ENCODE results near the gene GDF10.

The GDF10 gene

GRCh38 chr10:47318706-47319105, 18.7 kb downstream of the GDF10 start:
- no peak for DNase-seq

GRCh38 chr10:47319784-47320183, 19.8 kb downstream of the GDF10 start:
- no peak for DNase-seq

GRCh38 chr10:47320812-47321211, 20.8 kb downstream of the GDF10 start:
- DNase-seq = no peak

- no peak for DNase-seq
These were observed 21.7 kb downstream of the GDF10 start for GRCh38 chr10:47321521-47322195.

- DNase-seq = no peak
These were observed 22.5 kb downstream of the GDF10 start, which contains the start of gene GDF2 for GRCh38 chr10:47322300-47323061. TSS of gene GDF2 (plus strand) at chr10:47322454. CDS start at chr10:47322669, 215 bp downstream.

GRCh38 chr10:47323087-47323486, 23.1 kb downstream of the GDF10 start:
- no peak for DNase-seq

GRCh38 chr10:47323636-47324296, 23.8 kb downstream of the GDF10 start:
- DNase-seq = no peak

GRCh38 chr10:47325303-47326291, 25.6 kb downstream of the GDF10 start:
- no peak for DNase-seq

- no peak for DNase-seq
These were observed 26.4 kb downstream of the GDF10 start for GRCh38 chr10:47326306-47326926.

- DNase-seq = no peak
These were observed 26.9 kb downstream of the GDF10 start for GRCh38 chr10:47326927-47327330.

GRCh38 chr10:47329855-47330254, 29.9 kb downstream of the GDF10 start:
- DNase-seq = no peak

GRCh38 chr10:47330366-47330765, 30.4 kb downstream of the GDF10 start:
- no peak for DNase-seq

- DNase-seq = no peak
These were observed 30.8 kb downstream of the GDF10 start for GRCh38 chr10:47330804-47331203.

- no peak for DNase-seq
These were observed 31.5 kb downstream of the GDF10 start for GRCh38 chr10:47331491-47331890.

- DNase-seq = no peak
These were observed 32.0 kb downstream of the GDF10 start for GRCh38 chr10:47331954-47332353.

- DNase-seq = no peak
These were observed 32.4 kb downstream of the GDF10 start for GRCh38 chr10:47332371-47332770.

GRCh38 chr10:47332946-47333345, 32.9 kb downstream of the GDF10 start:
- DNase-seq = no peak

- no peak for DNase-seq
These were observed 33.5 kb downstream of the GDF10 start for GRCh38 chr10:47333532-47333931.

- DNase-seq = no peak
These were observed 34.7 kb downstream of the GDF10 start for GRCh38 chr10:47334466-47335295.

GRCh38 chr10:47335906-47336305, 35.9 kb downstream of the GDF10 start:
- no peak for DNase-seq

Data from stimulated activated CD4-positive, alpha-beta T cell treated with anti-CD3 and anti-CD28 coated beads, Interleukin-1b, Interleukin-23, amount 100 ng/mL, for 48 hours (primary cell).